HEK293 (cell line): ENCODE results near the gene ZNF680.

ENCODE experiments used
- CTCF ChIA-PET: fragments of 350-600 bp; formaldehyde crosslinking; extraction: SDS; loops from one replicate; lab custom pipeline; 2021; ENCODE audit warnings: antibody characterized with exemption; lab: Yijun Ruan, JAX
- POLR2A ChIA-PET: fragments of 300-600 bp; formaldehyde crosslinking; extraction: SDS; loops from one replicate; lab custom pipeline; 2020; ENCODE audit warnings: antibody characterized with exemption, inconsistent platforms; lab: Yijun Ruan, JAX
- H3K27ac ChIP-seq: fragments of 200-500 bp; sonication (Bioruptor generic); 2 replicates; pipeline ENCODE4 v1.5.1; 2014; ENCODE audit warnings: low read depth, low read length, control low read depth, inconsistent platforms; ENCODE audit errors: extremely low read depth
- H3K36me3 ChIP-seq, 2 experiments: fragments of 200-500 bp in 1 of 2; sonication (Bioruptor generic) in 1 of 2; 1 replicate in 1 of 2; 2 replicates in 1 of 2; pipeline ENCODE4 v1.5.1; 2014 to 2017; ENCODE audit warnings: inconsistent platforms in 2 of 2, low read length in 2 of 2; ENCODE audit not compliant: control insufficient read depth in 2 of 2, insufficient read depth in 1 of 2
- H3K4me1 ChIP-seq: fragments of 200-500 bp; sonication (Bioruptor generic); 2 replicates; pipeline ENCODE4 v1.5.1; 2014; ENCODE audit warnings: mild to moderate bottlenecking, low read length, inconsistent platforms; ENCODE audit not compliant: control insufficient read depth, insufficient read depth
- H3K4me3 ChIP-seq: 2 replicates; pipeline ENCODE4 v1.5.1; 2011; ENCODE audit warnings: low read depth, mild to moderate bottlenecking, control low read depth, low read length, moderate library complexity
- H3K9me3 ChIP-seq: fragments of 200-500 bp; sonication (Bioruptor generic); 2 replicates; pipeline ENCODE4 v1.5.1; 2014; ENCODE audit warnings: low read depth, low read length, inconsistent platforms; ENCODE audit not compliant: control insufficient read depth, insufficient read depth
- BCL11A ChIP-seq: fragments of 450-650 bp; formaldehyde crosslinking; IDR thresholded peaks from 2 replicates; pipeline ENCODE4 v1.5.1; 2016; ENCODE audit warnings: low read depth, missing biosample characterization, missing genetic modification characterization
- BCL11B ChIP-seq: fragments of 450-650 bp; formaldehyde crosslinking; IDR thresholded peaks from 2 replicates; pipeline ENCODE4 v1.5.1; 2016; ENCODE audit warnings: low read depth, missing biosample characterization, missing genetic modification characterization
- HOXC10 ChIP-seq: sonication (generic); formaldehyde crosslinking; IDR thresholded peaks from 2 replicates; pipeline ENCODE4 v1.8.1; 2023; ENCODE audit warnings: mild to moderate bottlenecking, missing genetic modification reagents
- PATZ1 ChIP-seq: fragments of 450-650 bp; formaldehyde crosslinking; IDR thresholded peaks from 2 replicates; pipeline ENCODE4 v1.5.1; 2016; ENCODE audit warnings: missing biosample characterization, missing genetic modification characterization
- PRDM6 ChIP-seq: fragments of 450-650 bp; formaldehyde crosslinking; IDR thresholded peaks from 2 replicates; pipeline ENCODE4 v1.5.1; 2017; ENCODE audit warnings: missing biosample characterization, missing genetic modification characterization
- REPIN1 ChIP-seq: fragments of 450-650 bp; formaldehyde crosslinking; IDR thresholded peaks from 2 replicates; pipeline ENCODE4 v1.5.1; 2017; ENCODE audit warnings: missing biosample characterization, missing genetic modification characterization, low read depth
- SCRT1 ChIP-seq: fragments of 450-650 bp; formaldehyde crosslinking; IDR thresholded peaks from 2 replicates; pipeline ENCODE4 v1.5.1; 2016; ENCODE audit warnings: missing biosample characterization, missing genetic modification characterization, borderline replicate concordance
- SP3 ChIP-seq: fragments of 450-650 bp; formaldehyde crosslinking; IDR thresholded peaks from 2 replicates; pipeline ENCODE4 v1.5.1; 2016; ENCODE audit warnings: missing biosample characterization, missing genetic modification characterization
- ZNF174 ChIP-seq: fragments of 450-650 bp; formaldehyde crosslinking; IDR thresholded peaks from 2 replicates; pipeline ENCODE4 v1.5.0; 2017; ENCODE audit warnings: missing biosample characterization, mild to moderate bottlenecking, missing genetic modification characterization
- ZNF19 ChIP-seq: fragments of 450-650 bp; formaldehyde crosslinking; IDR thresholded peaks from 2 replicates; pipeline ENCODE4; 2016; ENCODE audit warnings: missing biosample characterization, missing genetic modification characterization, low read depth
- ZNF214 ChIP-seq: fragments of 450-650 bp; formaldehyde crosslinking; IDR thresholded peaks from 2 replicates; pipeline ENCODE4 v1.5.1; 2017; ENCODE audit warnings: missing biosample characterization, mild to moderate bottlenecking, missing genetic modification characterization, borderline replicate concordance
- ZNF24 ChIP-seq: fragments of 450-650 bp; formaldehyde crosslinking; IDR thresholded peaks from 2 replicates; pipeline ENCODE4 v1.5.1; 2016; ENCODE audit warnings: missing biosample characterization, missing genetic modification characterization
- ZNF274 ChIP-seq, 2 experiments: fragments of 200-500 bp in 1 of 2; fragments of 450-650 bp in 1 of 2; sonication (Bioruptor generic) in 1 of 2; formaldehyde crosslinking in 1 of 2; IDR thresholded peaks; 2 replicates each; pipeline versions ENCODE4 v1.5.1 to v1.6.1; 2014 to 2016; ENCODE audit warnings: borderline replicate concordance in 1 of 2, inconsistent platforms in 1 of 2, low read length in 1 of 2, missing biosample characterization in 1 of 2, missing genetic modification characterization in 1 of 2
- ZNF292 ChIP-seq: fragments of 450-650 bp; formaldehyde crosslinking; IDR thresholded peaks from 2 replicates; pipeline ENCODE4 v1.5.1; 2016; ENCODE audit warnings: low read depth, missing biosample characterization, missing genetic modification characterization, borderline replicate concordance
- ZNF324 ChIP-seq: fragments of 450-650 bp; formaldehyde crosslinking; IDR thresholded peaks from 2 replicates; pipeline ENCODE4 v1.5.1; 2016; ENCODE audit warnings: missing biosample characterization, missing genetic modification characterization
- ZNF394 ChIP-seq: fragments of 450-650 bp; formaldehyde crosslinking; IDR thresholded peaks from 2 replicates; pipeline ENCODE4 v1.5.1; 2016; ENCODE audit warnings: missing biosample characterization, missing genetic modification characterization, mild to moderate bottlenecking, moderate library complexity, borderline replicate concordance
- ZNF514 ChIP-seq: fragments of 450-650 bp; formaldehyde crosslinking; IDR thresholded peaks from 2 replicates; pipeline ENCODE4 v1.5.1; 2016; ENCODE audit warnings: missing biosample characterization, missing genetic modification characterization
- ZNF530 ChIP-seq: fragments of 450-650 bp; formaldehyde crosslinking; IDR thresholded peaks from 2 replicates; pipeline ENCODE4 v1.5.1; 2016; ENCODE audit warnings: low read depth, missing biosample characterization, missing genetic modification characterization
- ZNF548 ChIP-seq: fragments of 450-650 bp; formaldehyde crosslinking; IDR thresholded peaks from 2 replicates; pipeline ENCODE4 v1.5.1; 2016; ENCODE audit warnings: missing biosample characterization, missing genetic modification characterization
- ZNF639 ChIP-seq: fragments of 450-650 bp; formaldehyde crosslinking; IDR thresholded peaks from 2 replicates; pipeline ENCODE4 v1.5.1; 2016; ENCODE audit warnings: missing biosample characterization, missing genetic modification characterization

Gene ZNF680

GRCh38 chr7:64602518-64602917 is 39.6 kb upstream of the ZNF680 start (continued):
- TF ChIP-seq ZNF639 (tag by site-specific recombination) (no peak), ZNF394 (tag by site-specific recombination) (no peak)

- no peaks in the 10 kb centered on the region for H3K9me3 ChIP-seq
- no peak overlapping the region for H3K27ac ChIP-seq
- ChIA-PET POLR2A (no interaction called here), CTCF (no interaction called here)
- no peaks in the 10 kb centered on the region for H3K4me1 ChIP-seq
- no peaks in the 10 kb centered on the region for H3K36me3 ChIP-seq
- TF ChIP-seq REPIN1 (tag by site-specific recombination): no peak
- no peak for TF ChIP-seq BCL11B
- no peak for TF ChIP-seq ZNF174 (tag by site-specific recombination)
- TF ChIP-seq ZNF530: no peak
- no peak for TF ChIP-seq SP3 (tag by site-specific recombination)
- TF ChIP-seq ZNF214 (tag by site-specific recombination): no peak
- no peak for TF ChIP-seq ZNF274 (IDR thresholded peaks at IDR 0.05; ENCODE audit: low read length)
- TF ChIP-seq ZNF274 (tag by site-specific recombination; IDR thresholded peaks at IDR 0.05; ENCODE audit: borderline replicate concordance): no peak
- no peak for TF ChIP-seq BCL11A (tag by site-specific recombination)
- no peak overlapping the region for H3K4me3 ChIP-seq
Observed at GRCh38 chr7:64602086-64602485, 39.2 kb upstream of the ZNF680 start.

- ChIA-PET CTCF (no interaction called here), POLR2A (no interaction called here)
- Histone ChIP-seq H3K27ac (no peak overlapping the region), H3K36me3 (no peaks in the 10 kb centered on the region), H3K4me3 (no peak overlapping the region), H3K4me1 (no peaks in the 10 kb centered on the region), H3K9me3 (no peaks in the 10 kb centered on the region)
- TF ChIP-seq ZNF24 (tag by site-specific recombination): no peak
- TF ChIP-seq ZNF292 (tag by site-specific recombination): no peak
- no peak for TF ChIP-seq ZNF324 (tag by site-specific recombination)
- no peak for TF ChIP-seq ZNF514 (tag by site-specific recombination)
- TF ChIP-seq ZNF19 (tag by site-specific recombination): no peak
- TF ChIP-seq PATZ1: no peak
- no peak for TF ChIP-seq ZNF548 (tag by site-specific recombination)
- no peak for TF ChIP-seq HOXC10 (CRISPR knock-in tag)
Observed at GRCh38 chr7:64599359-64599758, 36.5 kb upstream of the ZNF680 start.

- POLR2A ChIA-PET: no interaction called here
- Histone ChIP-seq H3K36me3 (no peaks in the 10 kb centered on the region), H3K4me1 (no peaks in the 10 kb centered on the region), H3K9me3 (no peaks in the 10 kb centered on the region), H3K4me3 (no peak overlapping the region), H3K27ac (no peak overlapping the region)
- no peak for TF ChIP-seq SCRT1
- TF ChIP-seq PRDM6 (tag by site-specific recombination): no peak
- CTCF ChIA-PET: interaction anchor here (0.6 kb wide), 1 partner anchor 34 kb away, joined by 3 read pairs; no protein-coding TSS in a partner anchor
Observed at GRCh38 chr7:64590971-64591370, 28.1 kb upstream of the ZNF680 start.
